ENCODE measurements around the gene GJA5. TPM values are rescaled to one million over a fixed set of nuclear protein-coding genes. Genes with fewer than 3 reads are reported as not detected.

The GJA5 gene
- total and polyA plus RNA-seq, 9 donors: 1.4 to 27.5 (median 6.8) TPM

GRCh38 chr1:147772570-147772969 is 12.2 kb upstream of the GJA5 start:
- H3K27me3 ChIP-seq: no peaks in the 10 kb centered on the region
- no peak overlapping the region for H3K27ac ChIP-seq
- no peak for DNase-seq
- H3K9me3 ChIP-seq: no peaks in the 10 kb centered on the region
- TF ChIP-seq CTCF (IDR thresholded peaks at IDR 0.05): no peak
- no peak for TF ChIP-seq EP300 (IDR thresholded peaks at IDR 0.05)
- TF ChIP-seq POLR2A (IDR thresholded peaks at IDR 0.05): no peak
- H3K4me1 ChIP-seq (ENCODE audit: insufficient read depth): no peaks in the 10 kb centered on the region
- intact Hi-C loops (cut with DNase I): no loop called here
- WGBS, 3 donors: 11 to 28% (median 19%) methylated on average over 4 of the region's 4 CpGs
- H3K4me3 ChIP-seq: no peak overlapping the region
- no peaks in the 10 kb centered on the region for H3K36me3 ChIP-seq

- WGBS, 3 donors: 68 to 76% (median 73%) methylated on average over 10 of the region's 10 CpGs
- Histone ChIP-seq H3K4me1 (ENCODE audit: insufficient read depth) (no peaks in the 10 kb centered on the region), H3K9me3 (no peaks in the 10 kb centered on the region), H3K27me3 (no peaks in the 10 kb centered on the region), H3K27ac (no peak overlapping the region), H3K4me3 (no peak overlapping the region), H3K36me3 (no peaks in the 10 kb centered on the region)
- no peak for TF ChIP-seq POLR2A (IDR thresholded peaks at IDR 0.05)
- no peak for TF ChIP-seq CTCF (IDR thresholded peaks at IDR 0.05)
- no peak for TF ChIP-seq EP300 (IDR thresholded peaks at IDR 0.05)
- DNase-seq: no peak
- intact Hi-C loops (cut with DNase I): no loop called here
Measured at GRCh38 chr1:147771226-147772125, 11.1 kb upstream of the GJA5 start.

GRCh38 chr1:147769106-147769505 is 8.7 kb upstream of the GJA5 start:
- WGBS, 3 donors: 60 to 64% (median 63%) methylated on average over 5 of the region's 5 CpGs
- H3K4me3 ChIP-seq: no peak overlapping the region
- H3K36me3 ChIP-seq: no peaks in the 10 kb centered on the region
- no peak for TF ChIP-seq CTCF (IDR thresholded peaks at IDR 0.05)
- TF ChIP-seq POLR2A (IDR thresholded peaks at IDR 0.05): no peak
- no peak for TF ChIP-seq EP300 (IDR thresholded peaks at IDR 0.05)
- no peaks in the 10 kb centered on the region for H3K27me3 ChIP-seq
- no peaks in the 10 kb centered on the region for H3K4me1 ChIP-seq (ENCODE audit: insufficient read depth)
- no peaks in the 10 kb centered on the region for H3K9me3 ChIP-seq
- no peak overlapping the region for H3K27ac ChIP-seq
- intact Hi-C loops (cut with DNase I): no loop called here
- DNase-seq: no peak

- H3K4me3 ChIP-seq: no peak overlapping the region
- intact Hi-C loops (cut with DNase I): no loop called here
- 72 to 78% (median 74%) methylated on average over 2 of the region's 2 CpGs for WGBS, 3 donors
- H3K9me3 ChIP-seq: no peaks in the 10 kb centered on the region
- H3K27ac ChIP-seq: no peak overlapping the region
- H3K36me3 ChIP-seq: no peaks in the 10 kb centered on the region
- TF ChIP-seq POLR2A (IDR thresholded peaks at IDR 0.05) (no peak), EP300 (IDR thresholded peaks at IDR 0.05) (no peak), CTCF (IDR thresholded peaks at IDR 0.05) (no peak)
- H3K27me3 ChIP-seq: no peaks in the 10 kb centered on the region
- DNase-seq: no peak
- H3K4me1 ChIP-seq (ENCODE audit: insufficient read depth): no peaks in the 10 kb centered on the region
Measured at GRCh38 chr1:147768582-147768981, 8.2 kb upstream of the GJA5 start.
